Thoracic aorta (tissue), 2 donors: ENCODE data around the gene TAPBPL. TPM values are rescaled to one million over a fixed set of nuclear protein-coding genes. Genes with fewer than 3 reads are reported as not detected.

Experiments
- ATAC-seq: fragments of 150-250 bp; one replicate; pipeline ENCODE4 v1.8.0; 2017; ENCODE audit warnings: low read depth; ENCODE audit not compliant: insufficient number of reproducible peaks, low FRiP score
- DNase-seq: peaks from one replicate; pipeline ENCODE4 v3.0.0-alpha.2; 2020; ENCODE audit warnings: low spot score
- H3K27ac ChIP-seq, 2 donors: fragments of 200-600 bp; sonication (generic); 1 replicate in 1 of 2; 2 replicates in 1 of 2; pipeline ENCODE4 v1.5.1; 2016; ENCODE audit warnings: mild to moderate bottlenecking in 2 of 2, moderate library complexity in 2 of 2
- H3K27me3 ChIP-seq: fragments of 200-600 bp; sonication (generic); replicated peaks from 2 replicates; pipeline ENCODE4 v1.6.0; 2016; ENCODE audit warnings: mild to moderate bottlenecking; ENCODE audit not compliant: insufficient read depth
- H3K36me3 ChIP-seq: fragments of 200-600 bp; sonication (generic); one replicate; pipeline ENCODE4 v1.5.1; 2016
- H3K4me1 ChIP-seq, 2 donors: fragments of 200-600 bp; sonication (generic); 1 replicate in 1 of 2; 2 replicates in 1 of 2; pipeline versions ENCODE4 v1.5.1 to v1.6.0; 2016; ENCODE audit warnings: low read depth in 2 of 2, mild to moderate bottlenecking in 1 of 2; ENCODE audit not compliant: control insufficient read depth in 1 of 2
- H3K4me3 ChIP-seq: fragments of 200-600 bp; sonication (generic); 2 replicates; pipeline ENCODE4 v1.5.1; 2016; ENCODE audit warnings: mild to moderate bottlenecking
- H3K9me3 ChIP-seq: fragments of 200-600 bp; sonication (generic); 2 replicates; pipeline ENCODE4 v1.5.1; 2016
- CTCF ChIP-seq: fragments of 200-600 bp; sonication (generic); IDR thresholded peaks from one replicate; pipeline ENCODE4 v1.5.1; 2019; ENCODE audit warnings: antibody characterized with exemption
- total RNA-seq, 2 donors: library from RNA; depleted of rRNA; stranded (reverse); fragments of >200 nt; gene quantifications; one replicate each; pipeline versions ENCODE4 v1.1.0 to v1.2.3, GENCODE V29; 2016

Gene TAPBPL
- total RNA-seq, 2 donors from 2014 or later, result 23.7 to 37.5 TPM

- H3K4me3 ChIP-seq, result no peak overlapping the region
- no peak for ATAC-seq
- H3K9me3 ChIP-seq, result no peaks in the 10 kb centered on the region
- peaks cover 55% of the 10 kb centered on the region for H3K36me3 ChIP-seq
- DNase-seq, result no peak
- no peaks in the 10 kb centered on the region for H3K27me3 ChIP-seq
- no peak for TF ChIP-seq CTCF
- peaks cover 8 to 19% of the 10 kb centered on the region in 2 donors for H3K4me1 ChIP-seq
- H3K27ac ChIP-seq, result no peak overlapping the region
Observed at GRCh38 chr12:6457220-6457945, 5.5 kb downstream of the TAPBPL start.

- H3K36me3 ChIP-seq, result peaks cover 63% of the 10 kb centered on the region
- no peaks in the 10 kb centered on the region for H3K9me3 ChIP-seq
- no peak overlapping the region for H3K27ac ChIP-seq
Observed at GRCh38 chr12:6458281-6459003, 6.6 kb downstream of the TAPBPL start.

GRCh38 chr12:6459004-6459337 is 7.1 kb downstream of the TAPBPL start:
- H3K27ac ChIP-seq, result no peak overlapping the region
- H3K4me3 ChIP-seq, result no peak overlapping the region
- no peaks in the 10 kb centered on the region for H3K9me3 ChIP-seq
- no peak for DNase-seq
- no peak for TF ChIP-seq CTCF
- peaks cover 0 to 14% of the 10 kb centered on the region in 2 donors for H3K4me1 ChIP-seq
- no peaks in the 10 kb centered on the region for H3K27me3 ChIP-seq
- no peak for ATAC-seq
- peaks cover 67% of the 10 kb centered on the region for H3K36me3 ChIP-seq

More at GRCh38 chr12:6458281-6459003, 6.6 kb downstream of the TAPBPL start:
- DNase-seq, result no peak
- Histone ChIP-seq H3K4me3 (no peak overlapping the region), H3K4me1 (peaks cover 0 to 15% of the 10 kb centered on the region in 2 donors), H3K27me3 (no peaks in the 10 kb centered on the region)
- ATAC-seq, result no peak
- no peak for TF ChIP-seq CTCF

GRCh38 chr12:6460751-6461371 is 9.0 kb downstream of the TAPBPL start:
- Histone ChIP-seq H3K9me3 (no peaks in the 10 kb centered on the region), H3K4me3 (no peak overlapping the region), H3K4me1 (peaks cover 0 to 14% of the 10 kb centered on the region in 2 donors), H3K27me3 (no peaks in the 10 kb centered on the region), H3K36me3 (peaks cover 70% of the 10 kb centered on the region), H3K27ac (peak overlapping the region; percentile 32 to 38)
- no peak for TF ChIP-seq CTCF
- ATAC-seq, result no peak
- DNase-seq, result no peak
